Common myeloid progenitor, CD34-positive (primary cell): ENCODE data around the gene CRNKL1.
"Not testable (repeated sequence)": the region's sequence is repeated elsewhere in the genome, so short reads cannot be mapped to it uniquely, and the experiment has no call there.

Experiments
- CTCF ChIA-PET: fragments of 350-600 bp; sonication (Branson Sonifier 250); formaldehyde crosslinking; loops from one replicate; lab custom pipeline; 2021; ENCODE audit warnings: antibody characterized with exemption; lab: Charles Lee
- POLR2A ChIA-PET: fragments of 350-600 bp; sonication (Branson Sonifier 250); formaldehyde crosslinking; loops from one replicate; lab custom pipeline; 2021; ENCODE audit warnings: antibody characterized with exemption; lab: Charles Lee
- DNase-seq, 3 donors: peaks; one replicate each; pipeline versions ENCODE4 v3.0.0 to v3.0.0-alpha.2; 2013
- H3K27ac ChIP-seq, 2 experiments: 1 replicate in 1 of 2; 2 replicates in 1 of 2; pipeline ENCODE4 v1.7.0; 2013; ENCODE audit warnings: inconsistent platforms in 2 of 2, low read length in 2 of 2, mild to moderate bottlenecking in 2 of 2, low read depth in 1 of 2, moderate library complexity in 1 of 2; ENCODE audit not compliant: severe bottlenecking in 2 of 2, insufficient read depth in 1 of 2, poor library complexity in 1 of 2
- H3K27me3 ChIP-seq, 5 experiments: replicated peaks in 2 of 5; 1 replicate in 3 of 5; 2 replicates in 2 of 5; pipeline versions ENCODE4 v1.6.1 to v1.7.0; 2013; ENCODE audit warnings: low read length in 4 of 5, mild to moderate bottlenecking in 2 of 5, moderate library complexity in 2 of 5, inconsistent platforms in 1 of 5; ENCODE audit not compliant: insufficient read depth in 5 of 5, control insufficient read depth in 4 of 5
- H3K36me3 ChIP-seq, 4 experiments: 1 replicate in 2 of 4; 2 replicates in 2 of 4; pipeline versions ENCODE4 v1.6.1 to v1.7.0; 2013; ENCODE audit warnings: low read length in 3 of 4, control low read depth in 1 of 4, mild to moderate bottlenecking in 1 of 4; ENCODE audit not compliant: control insufficient read depth in 4 of 4, insufficient read depth in 4 of 4
- H3K4me1 ChIP-seq, 4 experiments: 1 replicate in 3 of 4; 2 replicates in 1 of 4; pipeline versions ENCODE4 v1.6.1 to v1.7.1; 2013; ENCODE audit warnings: low read length in 3 of 4, mild to moderate bottlenecking in 3 of 4, control low read depth in 1 of 4, inconsistent platforms in 1 of 4, moderate library complexity in 1 of 4; ENCODE audit not compliant: control insufficient read depth in 4 of 4, insufficient read depth in 4 of 4; ENCODE audit errors: control extremely low read depth in 1 of 4
- H3K4me3 ChIP-seq, 7 experiments: 1 replicate in 4 of 7; 2 replicates in 3 of 7; pipeline versions ENCODE4 v1.5.1 to v1.7.0; 2013; ENCODE audit warnings: mild to moderate bottlenecking in 7 of 7, low read length in 6 of 7, moderate library complexity in 6 of 7, inconsistent platforms in 2 of 7, low read depth in 2 of 7, control low read depth in 1 of 7; ENCODE audit not compliant: insufficient read depth in 4 of 7, control insufficient read depth in 1 of 7; ENCODE audit errors: extremely low read depth in 1 of 7
- H3K9me3 ChIP-seq, 5 experiments: 1 replicate in 4 of 5; 2 replicates in 1 of 5; pipeline versions ENCODE4 v1.6.1 to v1.7.1; 2013; ENCODE audit warnings: low read length in 4 of 5, mild to moderate bottlenecking in 2 of 5, inconsistent platforms in 1 of 5, low read depth in 1 of 5, moderate library complexity in 1 of 5; ENCODE audit not compliant: control insufficient read depth in 4 of 5, insufficient read depth in 2 of 5; ENCODE audit errors: control extremely low read depth in 1 of 5
- WGBS: methylation state at CpG from one replicate; pipeline ENCODE4 v1.1.5; 2013; ENCODE audit not compliant: insufficient coverage; 5-methylcytosine and 5-hydroxymethylcytosine counted together

Gene CRNKL1

DNA sequence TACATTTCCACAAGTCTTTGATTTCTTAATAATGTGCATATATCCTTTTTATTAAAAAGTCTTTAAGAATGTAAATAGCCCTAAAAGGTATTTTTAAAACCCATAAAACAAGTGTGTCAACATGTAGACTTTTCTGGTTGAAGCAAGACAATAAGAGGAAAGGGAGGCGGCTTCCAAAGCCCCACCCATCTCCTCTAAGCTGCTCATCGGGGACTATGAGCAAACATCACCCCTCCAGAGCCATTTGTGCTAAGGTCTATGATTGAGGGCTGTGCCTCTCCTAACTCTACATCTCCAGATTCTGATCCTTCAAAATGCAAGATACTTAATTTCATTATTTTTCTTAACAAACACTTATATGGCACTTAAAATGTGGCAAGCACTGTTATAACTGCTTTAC lies 37.6 kb downstream of the CRNKL1 start:
- POLR2A ChIA-PET, result no interaction called here
- 0% methylated on average over 1 of the region's 2 CpGs for WGBS
- Histone ChIP-seq H3K27me3 (no peaks in the 10 kb centered on the region), H3K36me3 (peaks cover 0 to 13% (median 4%) of the 10 kb centered on the region in 4 experiments), H3K4me3 (no peak overlapping the region), H3K4me1 (peaks cover 5 to 22% (median 17%) of the 10 kb centered on the region in 4 experiments), H3K27ac (no peak overlapping the region), H3K9me3 (no peaks in the 10 kb centered on the region)
- DNase-seq, result peak in 1 of 3 donors; percentile 13
- CTCF ChIA-PET, result interaction anchor here (0.9 kb wide), 1 partner anchor 96 kb away, joined by 4 read pairs; no protein-coding TSS in a partner anchor

DNA sequence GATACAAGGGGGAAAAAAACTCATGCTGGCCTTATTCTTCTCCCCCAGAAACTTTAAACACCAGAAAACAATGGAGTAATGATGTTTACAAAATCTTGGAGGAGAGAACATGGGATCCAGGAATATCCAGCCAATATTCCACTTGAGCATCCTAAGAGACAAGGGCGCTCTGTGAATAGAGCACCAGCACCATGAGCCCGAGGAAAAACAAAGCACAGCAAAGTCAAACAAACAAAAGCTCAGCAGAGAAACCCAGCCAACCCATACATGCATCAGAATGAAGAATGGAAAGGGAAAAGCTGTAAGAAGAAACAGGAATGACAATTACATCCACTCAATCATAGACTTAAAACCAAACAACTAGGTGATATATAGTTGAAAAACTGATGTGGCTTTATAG lies 39.7 kb downstream of the CRNKL1 start:
- ChIA-PET POLR2A (interaction anchor here (0.6 to 1.3 kb wide), 2 partner anchors 68 to 81 kb away, joined by 4 to 5 read pairs; no protein-coding TSS in a partner anchor), CTCF (interaction anchor here (1.8 kb wide), 1 partner anchor 12 kb away, joined by 4 read pairs; no protein-coding TSS in a partner anchor)
- H3K9me3 ChIP-seq, result no peaks in the 10 kb centered on the region
- H3K27me3 ChIP-seq, result no peaks in the 10 kb centered on the region
- no CpG with 5 or more reads among the region's 2 CpGs for WGBS
- H3K4me1 ChIP-seq, result peaks cover 0 to 3% (median 2%) of the 10 kb centered on the region in 4 experiments
- no peak for DNase-seq
- H3K36me3 ChIP-seq, result no peaks in the 10 kb centered on the region
- H3K4me3 ChIP-seq, result no peak overlapping the region
- no peak overlapping the region for H3K27ac ChIP-seq

DNA sequence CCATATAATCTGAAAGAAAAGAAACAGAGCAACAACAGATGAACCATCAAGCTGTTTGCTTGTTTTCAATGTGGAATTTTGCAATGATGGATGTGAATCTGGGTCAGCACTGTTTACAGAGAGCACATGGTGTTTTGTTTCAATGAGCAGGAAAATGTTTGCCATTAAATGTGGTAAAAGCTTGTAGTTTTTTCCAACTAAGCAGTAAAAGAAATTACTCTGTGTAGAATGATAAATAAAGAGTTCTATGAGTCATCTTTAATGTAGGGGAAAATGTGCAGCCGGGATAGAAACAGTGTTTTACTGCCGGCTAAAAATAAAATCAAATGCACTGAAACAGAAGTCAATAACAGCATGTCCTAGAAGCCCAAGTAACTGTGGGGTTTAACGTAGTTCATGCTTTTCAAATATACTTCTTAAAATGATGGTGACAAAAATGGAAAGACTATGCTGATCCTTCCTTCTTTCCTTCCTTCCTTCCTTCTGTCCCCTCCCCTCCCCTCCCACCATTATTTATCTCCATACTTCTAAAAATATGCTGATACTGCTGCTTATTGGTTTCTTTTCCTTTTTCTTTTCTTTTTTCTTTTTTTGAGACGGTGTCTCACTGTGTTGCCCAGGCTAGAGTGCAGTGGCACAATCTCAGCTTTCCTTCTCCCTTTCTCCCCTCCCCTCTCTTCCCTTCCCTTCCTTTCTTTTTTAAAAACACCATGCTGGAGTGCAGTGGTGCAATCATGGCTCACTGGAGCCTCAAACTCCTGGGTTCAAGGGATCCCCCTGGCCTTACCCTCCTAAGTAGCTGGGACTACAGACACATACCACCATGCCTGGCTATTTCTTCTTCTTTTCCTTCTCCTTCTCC lies 41.4 kb downstream of the CRNKL1 start:
- ChIA-PET POLR2A (no interaction called here), CTCF (interaction anchor here (0.7 to 1.9 kb wide), 2 partner anchors 9 to 108 kb away, joined by 3 to 6 read pairs; no protein-coding TSS in a partner anchor)

DNA sequence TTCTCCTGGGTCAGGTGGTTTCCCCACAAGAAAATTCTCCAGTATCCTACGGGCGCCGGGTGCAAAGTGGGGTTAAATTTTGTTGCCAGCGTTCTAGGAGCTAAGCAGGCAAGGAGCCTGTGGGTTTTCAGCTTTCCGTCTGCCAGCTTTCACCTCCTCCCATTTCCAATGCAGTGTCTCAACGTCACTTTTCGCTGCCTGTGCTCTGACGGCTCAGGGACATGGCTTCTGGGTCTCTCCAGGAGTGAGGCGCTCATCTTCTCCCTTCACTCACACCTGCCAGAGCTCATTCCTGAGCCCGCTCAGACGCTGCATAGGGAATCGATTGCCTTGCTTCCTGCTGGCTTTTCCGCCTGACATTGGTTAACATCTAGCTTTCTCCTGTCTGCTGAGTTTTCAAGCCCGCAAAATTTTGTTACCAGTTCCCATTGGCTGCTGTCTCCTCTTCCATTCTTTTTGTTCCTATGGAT lies 42.4 kb downstream of the CRNKL1 start:
- DNase-seq, result no peak
- Histone ChIP-seq H3K36me3 (no peaks in the 10 kb centered on the region), H3K9me3 (no peaks in the 10 kb centered on the region), H3K27ac (no peak overlapping the region), H3K27me3 (no peaks in the 10 kb centered on the region), H3K4me1 (peaks cover 0 to 2% (median under 1%) of the 10 kb centered on the region in 4 experiments), H3K4me3 (peak overlapping the region in 3 of 7 experiments; percentile 19 to 37 (median 21))
- POLR2A ChIA-PET, result no interaction called here
- CTCF ChIA-PET, result interaction anchor here (0.7 to 1.9 kb wide), 3 partner anchors 13 to 107 kb away, joined by 3 to 6 read pairs (median 3); no protein-coding TSS in a partner anchor
- WGBS, result 54% methylated on average over 13 of the region's 14 CpGs

More for the DNA sequence above, 41.4 kb downstream of the CRNKL1 start:
- Histone ChIP-seq H3K4me3 (no peak overlapping the region), H3K4me1 (peaks cover 0 to 2% (median 0%) of the 10 kb centered on the region in 4 experiments), H3K27me3 (no peaks in the 10 kb centered on the region), H3K9me3 (no peaks in the 10 kb centered on the region), H3K27ac (no peak overlapping the region), H3K36me3 (no peaks in the 10 kb centered on the region)
- no peak for DNase-seq
- WGBS, result 95% methylated on average over 2 of the region's 4 CpGs

DNA sequence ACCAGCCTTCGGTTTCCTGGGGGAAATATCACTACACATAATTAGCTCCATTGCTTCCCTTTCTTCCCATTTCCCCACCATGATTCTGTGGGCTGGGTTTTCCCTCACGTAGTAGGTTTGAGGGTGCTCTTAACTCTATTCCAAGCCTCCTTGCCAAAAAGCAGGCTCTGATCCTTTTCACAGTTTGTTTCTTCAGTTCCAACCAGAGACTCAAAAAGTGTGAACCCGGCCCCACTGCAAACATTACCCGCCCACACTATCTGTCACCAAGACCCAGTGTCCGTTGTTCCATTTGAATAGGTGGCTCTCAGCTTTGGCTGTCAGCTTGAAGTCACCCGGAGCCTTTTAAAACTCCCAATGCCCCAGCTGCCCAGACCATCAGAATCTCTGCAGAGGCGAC lies 46.9 kb downstream of the CRNKL1 start:
- Histone ChIP-seq H3K36me3 (no peaks in the 10 kb centered on the region), H3K4me1 (peaks cover 0 to 20% (median 10%) of the 10 kb centered on the region in 4 experiments), H3K9me3 (no peaks in the 10 kb centered on the region), H3K4me3 (no peak overlapping the region), H3K27ac (no peak overlapping the region), H3K27me3 (no peaks in the 10 kb centered on the region)
- 96% methylated on average over 7 of the region's 7 CpGs for WGBS
- ChIA-PET POLR2A (no interaction called here), CTCF (interaction anchor here (1.0 to 4.5 kb wide), 2 partner anchors 11 to 12 kb away, joined by 3 to 13 read pairs; partner anchors contain the start of gene NAA20)
- DNase-seq, result no peak

DNA sequence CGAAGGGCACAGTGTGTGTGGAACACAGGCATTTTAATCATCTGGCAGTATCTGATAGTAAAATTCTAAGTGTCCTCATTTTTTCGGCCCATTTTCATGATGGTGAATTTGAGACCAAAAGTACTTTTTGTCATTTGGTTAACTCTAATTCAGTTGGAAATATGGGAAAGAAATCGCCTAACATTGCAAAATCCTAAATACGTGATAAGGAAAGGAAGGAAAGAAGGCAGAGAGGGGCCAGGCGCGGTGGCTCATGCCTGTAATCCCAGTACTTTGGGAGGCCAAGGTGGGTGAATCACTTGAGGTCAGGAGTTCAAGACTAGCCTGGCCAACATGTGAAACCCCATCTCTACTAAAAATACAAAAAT lies 48.3 kb downstream of the CRNKL1 start:
- H3K36me3 ChIP-seq, H3K27me3 ChIP-seq, POLR2A ChIA-PET, H3K9me3 ChIP-seq, DNase-seq, H3K27ac ChIP-seq: not testable (repeated sequence)
- CTCF ChIA-PET, result interaction anchor here (4.5 kb wide), 1 partner anchor 10 kb away, joined by 13 read pairs; no protein-coding TSS in a partner anchor
- 79% methylated on average over 5 of the region's 6 CpGs for WGBS
- Histone ChIP-seq H3K4me1 (peaks cover 1 to 33% (median 16%) of the 10 kb centered on the region in 4 experiments), H3K4me3 (peak overlapping the region in 3 of 7 experiments; percentile 55 to 75 (median 65))
